SK-N-SH treated with all-trans-retinoic acid at 6 μM for 48 hours (cell line): Measurements from ENCODE around the gene BBS5.

Source experiments
- BACH2 ChIP-seq: fragments of 250-450 bp; sonication (Bioruptor Pico); IDR thresholded peaks from 2 replicates; pipeline ENCODE4 v1.9.0; 2021; ENCODE audit warnings: mild to moderate bottlenecking, borderline replicate concordance
- PATZ1 ChIP-seq: fragments of 250-450 bp; sonication (Bioruptor Pico); IDR thresholded peaks from 2 replicates; pipeline ENCODE4 v1.8.0; 2020; ENCODE audit warnings: mild to moderate bottlenecking, moderate library complexity, borderline replicate concordance
- TOX ChIP-seq: fragments of 250-450 bp; sonication (Bioruptor Pico); IDR thresholded peaks from 2 replicates; pipeline ENCODE4 v1.8.0; 2021; ENCODE audit warnings: mild to moderate bottlenecking, moderate library complexity, borderline replicate concordance
- TSHZ2 ChIP-seq: fragments of 250-450 bp; sonication (Bioruptor Pico); IDR thresholded peaks from 2 replicates; pipeline ENCODE4 v1.5.0; 2020; ENCODE audit warnings: mild to moderate bottlenecking, moderate library complexity
- ZC3H10 ChIP-seq: fragments of 250-450 bp; sonication (Bioruptor Pico); IDR thresholded peaks from 2 replicates; pipeline ENCODE4 v1.5.1; 2021; ENCODE audit warnings: mild to moderate bottlenecking, moderate library complexity
- ZNF8 ChIP-seq: fragments of 450-650 bp; formaldehyde crosslinking; IDR thresholded peaks from 2 replicates; pipeline ENCODE4 v1.5.0; 2020; ENCODE audit warnings: mild to moderate bottlenecking, moderate library complexity

- TF ChIP-seq PATZ1 (CRISPR knock-in tag): no peak
- no peak for TF ChIP-seq TOX (CRISPR knock-in tag)
- TF ChIP-seq TSHZ2 (CRISPR knock-in tag): no peak
- no peak for TF ChIP-seq ZC3H10 (CRISPR knock-in tag)
- no peak for TF ChIP-seq ZNF8 (CRISPR knock-in tag)
- TF ChIP-seq BACH2 (CRISPR knock-in tag): no peak
These were observed 46.1 kb downstream of the BBS5 start for GRCh38 chr2:169525434-169525833.
